HUDEP-2 (cell line): ENCODE results near the gene KLF9.

Experiments
- DNase-seq, 76 experiments: peaks; one replicate each; lab custom pipeline; 2025; ENCODE audit not compliant: unreplicated experiment in 76 of 76; lab: John Stamatoyannopoulos, UW

KLF9 gene

GRCh38 chr9:70413799-70414775 is at the start of gene KLF9:
Gene KLF9 (minus strand): TSS chr9:70414657. CDS start chr9:70413363, 1,294 bp downstream.
- DNase-seq = peak in 75 of 76 experiments; percentile 43 to 96 (median 89)

GRCh38 chr9:70463877-70464276 is 49.4 kb upstream of the KLF9 start:
- no peak for DNase-seq

GRCh38 chr9:70462300-70462699 is 47.8 kb upstream of the KLF9 start:
- DNase-seq = no peak

- DNase-seq = peak in 1 of 76 experiments; percentile 8
Observed at GRCh38 chr9:70457235-70457634, 42.8 kb upstream of the KLF9 start.

GRCh38 chr9:70455993-70456704 is 41.7 kb upstream of the KLF9 start:
- DNase-seq = no peak

GRCh38 chr9:70452365-70452764 is 37.9 kb upstream of the KLF9 start:
- DNase-seq = no peak

- DNase-seq = no peak
Observed at GRCh38 chr9:70451765-70452164, 37.3 kb upstream of the KLF9 start.

GRCh38 chr9:70450738-70451137 is 36.3 kb upstream of the KLF9 start:
- no peak for DNase-seq

- no peak for DNase-seq
Observed at GRCh38 chr9:70449461-70449860, 35.0 kb upstream of the KLF9 start.

- DNase-seq = no peak
Observed at GRCh38 chr9:70448919-70449318, 34.5 kb upstream of the KLF9 start.

- peak in 2 of 76 experiments; percentile 1 to 8 for DNase-seq
Observed at GRCh38 chr9:70444904-70445303, 30.4 kb upstream of the KLF9 start.

- no peak for DNase-seq
Observed at GRCh38 chr9:70442328-70442848, 27.9 kb upstream of the KLF9 start.

GRCh38 chr9:70441622-70442021 is 27.2 kb upstream of the KLF9 start:
- no peak for DNase-seq

GRCh38 chr9:70439991-70440706 is 25.7 kb upstream of the KLF9 start:
- DNase-seq = no peak

GRCh38 chr9:70438341-70438928 is 24.0 kb upstream of the KLF9 start:
- peak in 2 of 76 experiments; percentile 3 to 13 for DNase-seq

- DNase-seq = peak in 1 of 76 experiments; percentile 8
Observed at GRCh38 chr9:70435948-70436347, 21.5 kb upstream of the KLF9 start.

GRCh38 chr9:70429899-70430298 is 15.4 kb upstream of the KLF9 start:
- DNase-seq = no peak

- DNase-seq = no peak
Observed at GRCh38 chr9:70428781-70429180, 14.3 kb upstream of the KLF9 start.

- DNase-seq = no peak
Observed at GRCh38 chr9:70427161-70427945, 12.9 kb upstream of the KLF9 start.

GRCh38 chr9:70425192-70425591 is 10.7 kb upstream of the KLF9 start:
- DNase-seq = no peak
